ENCODE results near the gene GAPT. TPM values are rescaled to one million over a fixed set of nuclear protein-coding genes. Genes with fewer than 3 reads are reported as not detected.

GAPT gene
- polyA plus RNA-seq, 1 donor (not counting 4 experiments of a cell fraction or from before 2014, with no cell fraction given), result not detected

GRCh38 chr5:58499941-58500340 lies 8.7 kb downstream of the GAPT start:
- Histone ChIP-seq H3K79me2 (ENCODE audit: control insufficient read depth, insufficient read depth, low read length) (no peaks in the 10 kb centered on the region), H3K9ac (ENCODE audit: control insufficient read depth, extremely low read depth, insufficient read depth, low read length) (no peak overlapping the region), H3K36me3 (ENCODE audit: control insufficient read depth in 2 of 2, extremely low read depth in 1 of 2, insufficient read depth in 2 of 2, low read length in 2 of 2) (no peaks in the 10 kb centered on the region), H3K4me3 (ENCODE audit: control insufficient read depth in 2 of 3, extremely low read depth in 1 of 3, insufficient read depth in 2 of 3, low read depth in 1 of 3, low read length in 3 of 3) (no peak overlapping the region), H3K27me3 (ENCODE audit: control insufficient read depth, extremely low read depth, insufficient read depth, low read length) (peaks cover 12% of the 10 kb centered on the region), H3K9me1 (ENCODE audit: control insufficient read depth, extremely low read depth, insufficient read depth, low read length) (no peaks in the 10 kb centered on the region), H3K4me1 (ENCODE audit: control insufficient read depth, extremely low read depth, insufficient read depth, low read length) (no peaks in the 10 kb centered on the region), H3K4me2 (ENCODE audit: control insufficient read depth, extremely low read depth, insufficient read depth, low read depth, low read length) (no peak overlapping the region), H3K27ac (ENCODE audit: control insufficient read depth, insufficient read depth, low read length) (no peak overlapping the region), H3K9me3 (ENCODE audit: control insufficient read depth, low read depth, low read length) (no peaks in the 10 kb centered on the region), H4K20me1 (ENCODE audit: control insufficient read depth, extremely low read depth, insufficient read depth, low read length) (no peaks in the 10 kb centered on the region), H2AFZ (ENCODE audit: control insufficient read depth, low read length) (no peak overlapping the region)
- TF ChIP-seq, protein P1, sequence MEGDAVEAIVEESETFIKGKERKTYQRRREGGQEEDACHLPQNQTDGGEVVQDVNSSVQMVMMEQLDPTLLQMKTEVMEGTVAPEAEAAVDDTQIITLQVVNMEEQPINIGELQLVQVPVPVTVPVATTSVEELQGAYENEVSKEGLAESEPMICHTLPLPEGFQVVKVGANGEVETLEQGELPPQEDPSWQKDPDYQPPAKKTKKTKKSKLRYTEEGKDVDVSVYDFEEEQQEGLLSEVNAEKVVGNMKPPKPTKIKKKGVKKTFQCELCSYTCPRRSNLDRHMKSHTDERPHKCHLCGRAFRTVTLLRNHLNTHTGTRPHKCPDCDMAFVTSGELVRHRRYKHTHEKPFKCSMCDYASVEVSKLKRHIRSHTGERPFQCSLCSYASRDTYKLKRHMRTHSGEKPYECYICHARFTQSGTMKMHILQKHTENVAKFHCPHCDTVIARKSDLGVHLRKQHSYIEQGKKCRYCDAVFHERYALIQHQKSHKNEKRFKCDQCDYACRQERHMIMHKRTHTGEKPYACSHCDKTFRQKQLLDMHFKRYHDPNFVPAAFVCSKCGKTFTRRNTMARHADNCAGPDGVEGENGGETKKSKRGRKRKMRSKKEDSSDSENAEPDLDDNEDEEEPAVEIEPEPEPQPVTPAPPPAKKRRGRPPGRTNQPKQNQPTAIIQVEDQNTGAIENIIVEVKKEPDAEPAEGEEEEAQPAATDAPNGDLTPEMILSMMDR (optimal IDR thresholded peaks at IDR 0.05 in 1 of 3, IDR thresholded peaks at IDR 0.05 in 1 of 3, conservative IDR thresholded peaks at IDR 0.05 in 1 of 3; ENCODE audit: extremely low read depth in 1 of 3, insufficient read depth in 2 of 3, low read length in 3 of 3), result no peak
- TF ChIP-seq EZH2 (IDR thresholded peaks at IDR 0.05; ENCODE audit: low read length), result no peak
- FAIRE-seq (no peak), DNase-seq (ENCODE audit: low read depth, low spot score) (no peak)
- dilution Hi-C loops (cut with MboI; ENCODE audit: extremely low pct_ligation_motif_present, low sequenced_read_pairs), result loop anchor here (25.0 kb wide), 1 partner anchor 312 kb away; no protein-coding TSS in a partner anchor

DNA sequence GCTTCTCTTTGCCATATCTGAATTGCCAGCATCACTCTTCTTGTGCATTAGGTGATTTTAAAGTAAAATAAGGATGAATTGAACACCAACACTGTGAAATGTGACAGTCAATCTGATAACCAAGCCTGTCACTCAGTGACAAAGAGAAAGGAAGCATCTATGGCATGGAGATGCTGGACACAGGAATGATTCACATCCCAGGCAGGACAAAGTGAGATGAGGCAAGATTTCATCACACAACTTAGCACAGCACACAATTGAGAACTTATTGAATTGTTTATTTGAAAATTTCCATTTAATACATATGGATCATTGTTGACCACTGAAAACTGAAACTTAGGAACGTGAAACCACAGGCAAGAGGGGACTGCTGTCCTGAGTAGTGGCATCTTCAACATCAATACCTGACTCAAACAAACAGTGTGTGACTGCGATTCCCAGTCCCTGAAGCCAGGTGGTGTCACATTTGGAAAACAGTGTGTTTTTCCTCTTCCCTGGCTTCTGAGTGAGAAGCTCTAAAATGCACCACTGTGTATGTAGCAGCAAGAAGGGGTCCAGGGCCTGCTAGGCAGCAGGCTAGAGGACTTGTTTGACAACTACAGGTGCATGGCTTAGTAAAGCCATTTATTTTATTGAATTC lies 10.7 kb downstream of the GAPT start:
- TF ChIP-seq, protein P1 (optimal IDR thresholded peaks at IDR 0.05 in 1 of 3, IDR thresholded peaks at IDR 0.05 in 1 of 3, conservative IDR thresholded peaks at IDR 0.05 in 1 of 3; ENCODE audit: extremely low read depth in 1 of 3, insufficient read depth in 2 of 3, low read length in 3 of 3), result no peak
- TF ChIP-seq EZH2 (IDR thresholded peaks at IDR 0.05; ENCODE audit: low read length), result no peak
- Histone ChIP-seq H3K4me3 (ENCODE audit: control insufficient read depth in 2 of 3, extremely low read depth in 1 of 3, insufficient read depth in 2 of 3, low read depth in 1 of 3, low read length in 3 of 3) (no peak overlapping the region), H3K36me3 (ENCODE audit: control insufficient read depth in 2 of 2, extremely low read depth in 1 of 2, insufficient read depth in 2 of 2, low read length in 2 of 2) (no peaks in the 10 kb centered on the region), H3K27me3 (ENCODE audit: control insufficient read depth, extremely low read depth, insufficient read depth, low read length) (peaks cover 12% of the 10 kb centered on the region), H3K27ac (ENCODE audit: control insufficient read depth, insufficient read depth, low read length) (no peak overlapping the region), H3K9ac (ENCODE audit: control insufficient read depth, extremely low read depth, insufficient read depth, low read length) (no peak overlapping the region), H3K9me3 (ENCODE audit: control insufficient read depth, low read depth, low read length) (no peaks in the 10 kb centered on the region), H3K79me2 (ENCODE audit: control insufficient read depth, insufficient read depth, low read length) (no peaks in the 10 kb centered on the region), H3K4me1 (ENCODE audit: control insufficient read depth, extremely low read depth, insufficient read depth, low read length) (no peaks in the 10 kb centered on the region), H3K9me1 (ENCODE audit: control insufficient read depth, extremely low read depth, insufficient read depth, low read length) (no peaks in the 10 kb centered on the region), H2AFZ (ENCODE audit: control insufficient read depth, low read length) (no peak overlapping the region), H4K20me1 (ENCODE audit: control insufficient read depth, extremely low read depth, insufficient read depth, low read length) (no peaks in the 10 kb centered on the region), H3K4me2 (ENCODE audit: control insufficient read depth, extremely low read depth, insufficient read depth, low read depth, low read length) (no peak overlapping the region)
- no peak for DNase-seq (ENCODE audit: low read depth, low spot score)
- dilution Hi-C loops (cut with MboI; ENCODE audit: extremely low pct_ligation_motif_present, low sequenced_read_pairs), result loop anchor here (25.0 kb wide), 1 partner anchor 310 kb away; no protein-coding TSS in a partner anchor
- no peak for FAIRE-seq

Measured in keratinocyte (primary cell).